Esophagus (tissue), 2 donors: ENCODE measurements around the gene LRRC37A3. TPM values are rescaled to one million over a fixed set of nuclear protein-coding genes. Genes with fewer than 3 reads are reported as not detected.
"Not testable (repeated sequence)": the region's sequence is repeated elsewhere in the genome, so short reads cannot be mapped to it uniquely, and the experiment has no call there.

Experiments used
- H3K27ac ChIP-seq, 2 donors: one replicate each; pipeline ENCODE4 v1.5.1; 2013; ENCODE audit warnings: low read depth in 2 of 2, mild to moderate bottlenecking in 2 of 2, inconsistent platforms in 1 of 2, low read length in 1 of 2, moderate library complexity in 1 of 2
- H3K27me3 ChIP-seq, 2 donors: one replicate each; pipeline ENCODE4 v1.6.1; 2013; ENCODE audit warnings: low read length in 2 of 2, control low read depth in 1 of 2, mild to moderate bottlenecking in 1 of 2; ENCODE audit not compliant: insufficient read depth in 2 of 2, control insufficient read depth in 1 of 2
- H3K36me3 ChIP-seq, 2 donors: one replicate each; pipeline ENCODE4 v1.6.1; 2013; ENCODE audit warnings: low read length in 1 of 2; ENCODE audit not compliant: control insufficient read depth in 2 of 2, insufficient read depth in 2 of 2
- H3K4me1 ChIP-seq, 2 donors: one replicate each; pipeline ENCODE4 v1.6.1; 2013; ENCODE audit warnings: low read length in 1 of 2; ENCODE audit not compliant: control insufficient read depth in 2 of 2, insufficient read depth in 2 of 2
- H3K4me3 ChIP-seq, 2 donors: one replicate each; pipeline ENCODE4 v1.5.1; 2013; ENCODE audit warnings: low read length in 2 of 2, mild to moderate bottlenecking in 2 of 2, low read depth in 1 of 2, moderate library complexity in 1 of 2
- H3K9me3 ChIP-seq, 2 donors: one replicate each; pipeline ENCODE4 v1.6.1; 2013; ENCODE audit warnings: mild to moderate bottlenecking in 2 of 2, low read depth in 1 of 2, low read length in 1 of 2, moderate library complexity in 1 of 2; ENCODE audit not compliant: control insufficient read depth in 2 of 2, insufficient read depth in 1 of 2
- WGBS, 2 donors: extraction: QIAGEN DNeasy Blood & Tissue Kit; methylation state at CpG; one replicate each; pipeline ENCODE4 v1.1.7; 2013; 5-methylcytosine and 5-hydroxymethylcytosine counted together
- polyA plus RNA-seq, 2 donors: library from polyadenylated mRNA; stranded (reverse); fragments of 200-250 nt; gene quantifications; one replicate each; pipeline ENCODE4 v1.2.3, GENCODE V29; 2013
- donor health status: healthy with polysubstance abuse.
- donor health status: Bipolar disorder and iron deficiency.

Gene LRRC37A3
- 1 to 10 TPM in 1 of 2 donors, under 1 TPM in 1; 0.89 to 7.2 TPM for polyA plus RNA-seq

- H3K27ac ChIP-seq: peak within 1 kb of the TSS; percentile 92 to 94
These were observed at the start of gene LRRC37A3 for GRCh38 chr17:64919289-64920025. Gene LRRC37A3, minus strand, starts transcription at chr17:64919478. Its CDS starts 22,221 bp downstream, at chr17:64897257.

GRCh38 chr17:64965873-64966287 is 46.6 kb upstream of the LRRC37A3 start:
- peak overlapping the region in 1 of 2 donors; percentile 34 for H3K4me3 ChIP-seq
- peak overlapping the region; percentile 27 to 47 for H3K27ac ChIP-seq
- H3K36me3 ChIP-seq, H3K4me1 ChIP-seq, H3K27me3 ChIP-seq, H3K9me3 ChIP-seq: not testable (repeated sequence)
- WGBS, 2 donors: 0% methylated on average over 34 to 35 of the region's 35 CpGs

More at GRCh38 chr17:64919289-64920025, at the start of gene LRRC37A3:
- peak within 1 kb of the TSS; percentile 70 to 82 for H3K4me3 ChIP-seq
- 1 to 2% methylated on average over 61 to 70 of the region's 70 CpGs for WGBS, 2 donors
- not testable (repeated sequence) for H3K4me1 ChIP-seq, H3K36me3 ChIP-seq, H3K9me3 ChIP-seq, H3K27me3 ChIP-seq

- WGBS, 2 donors: 36 to 54% methylated on average over 8 to 12 of the region's 14 CpGs
- H3K36me3 ChIP-seq, H3K4me1 ChIP-seq, H3K27me3 ChIP-seq, H3K9me3 ChIP-seq: not testable (repeated sequence)
- Histone ChIP-seq H3K27ac (peak overlapping the region; percentile 27 to 47), H3K4me3 (peak overlapping the region in 1 of 2 donors; percentile 34)
These were observed 46.1 kb upstream of the LRRC37A3 start for GRCh38 chr17:64965256-64965872.

GRCh38 chr17:64964796-64965195 is 45.5 kb upstream of the LRRC37A3 start:
- no peaks in the 10 kb centered on the region for H3K27me3 ChIP-seq
- no peak overlapping the region for H3K27ac ChIP-seq
- no peaks in the 10 kb centered on the region for H3K9me3 ChIP-seq
- WGBS, 2 donors: 36 to 49% methylated on average over 9 of the region's 9 CpGs
- no peaks in the 10 kb centered on the region for H3K4me1 ChIP-seq
- no peak overlapping the region for H3K4me3 ChIP-seq
- no peaks in the 10 kb centered on the region for H3K36me3 ChIP-seq

DNA sequence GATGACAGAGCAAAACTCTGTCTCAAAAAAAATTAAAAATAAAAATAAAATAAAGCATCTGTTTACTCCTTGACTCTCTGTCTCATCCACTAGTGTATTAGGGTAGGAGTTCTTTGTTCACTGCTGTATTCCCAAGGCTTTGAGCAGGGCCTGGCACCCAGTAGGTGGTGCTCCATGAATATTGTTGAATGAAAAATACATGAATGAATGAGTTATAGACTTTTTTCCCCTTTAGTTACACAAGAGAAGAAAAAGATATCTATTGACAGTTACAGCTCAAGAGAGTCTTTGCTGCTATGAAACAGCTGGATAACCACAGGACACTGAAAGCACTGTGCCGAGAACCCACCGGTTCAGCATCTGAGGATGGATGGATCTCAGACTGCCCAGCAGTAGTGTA is 44.5 kb upstream of the LRRC37A3 start:
- not testable (repeated sequence) for H3K36me3 ChIP-seq, H3K4me1 ChIP-seq, H3K27ac ChIP-seq, H3K9me3 ChIP-seq, H3K4me3 ChIP-seq, H3K27me3 ChIP-seq
- 87 to 95% methylated on average over 2 of the region's 2 CpGs for WGBS, 2 donors

DNA sequence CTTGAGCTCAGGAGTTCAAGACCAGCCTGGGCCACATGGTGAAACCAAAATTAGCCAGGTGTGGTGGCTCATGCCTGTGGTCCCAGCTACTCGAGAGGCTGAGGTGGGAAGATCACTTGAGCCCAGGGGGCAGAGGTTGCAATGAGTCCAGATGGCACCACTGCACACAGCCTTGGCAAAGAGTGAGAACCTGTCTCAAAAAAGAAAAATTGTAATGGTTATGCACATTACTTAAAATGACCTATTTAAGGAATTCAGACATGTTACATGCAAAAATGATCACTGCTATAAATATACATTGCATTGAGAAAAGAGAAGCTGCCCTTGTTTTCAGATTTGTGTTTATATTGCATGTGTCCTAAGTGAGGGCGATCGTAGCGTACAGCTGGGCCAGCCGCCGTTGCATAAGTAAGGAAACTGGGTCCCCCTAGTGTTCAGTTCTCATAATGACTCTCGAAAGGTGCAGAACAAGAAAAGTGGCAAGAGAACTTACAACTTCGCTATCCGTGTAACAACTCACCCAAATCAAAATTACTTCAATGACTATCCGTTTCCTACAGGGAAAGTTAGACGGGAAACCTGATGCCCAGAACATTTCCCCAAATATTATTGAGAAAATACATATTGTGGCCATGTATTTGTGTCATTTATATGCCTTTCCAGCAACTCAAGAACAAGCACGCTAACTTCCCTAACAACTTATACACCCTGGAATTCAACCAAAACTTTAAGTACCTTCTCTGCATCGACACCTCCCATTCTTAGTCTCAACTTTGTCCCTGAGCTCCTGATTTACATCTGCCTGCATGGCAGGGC is 42.5 kb upstream of the LRRC37A3 start:
- not testable (repeated sequence) for H3K27ac ChIP-seq

DNA sequence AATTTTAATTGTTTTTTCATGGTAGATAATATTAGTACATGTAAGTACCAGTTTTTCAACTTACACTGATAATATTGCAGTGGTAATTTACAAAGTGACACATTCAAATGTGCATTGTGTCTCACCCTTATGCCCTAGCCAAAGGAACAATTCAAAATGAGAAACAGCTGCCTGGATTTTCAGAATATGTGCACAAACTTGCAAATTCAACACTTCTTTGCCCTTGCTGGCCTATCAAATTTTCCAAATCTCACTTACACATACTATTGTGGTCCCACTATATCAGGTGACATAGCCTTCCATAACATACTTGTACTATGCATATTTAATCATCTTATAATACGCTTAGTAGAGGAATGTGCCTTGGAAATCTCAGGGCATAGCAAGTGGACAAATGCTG is 32.6 kb upstream of the LRRC37A3 start:
- Histone ChIP-seq H3K4me1 (no peaks in the 10 kb centered on the region), H3K4me3 (no peak overlapping the region), H3K27me3 (no peaks in the 10 kb centered on the region), H3K27ac (no peak overlapping the region), H3K9me3 (no peaks in the 10 kb centered on the region), H3K36me3 (no peaks in the 10 kb centered on the region)
- 96 to 100% methylated on average over 1 of the region's 1 CpG for WGBS, 2 donors

More for the DNA sequence above, 42.5 kb upstream of the LRRC37A3 start:
- H3K4me1 ChIP-seq, H3K9me3 ChIP-seq, H3K27me3 ChIP-seq, H3K4me3 ChIP-seq, H3K36me3 ChIP-seq: not testable (repeated sequence)
- WGBS, 2 donors: 4 to 5% methylated on average over 13 of the region's 13 CpGs

DNA sequence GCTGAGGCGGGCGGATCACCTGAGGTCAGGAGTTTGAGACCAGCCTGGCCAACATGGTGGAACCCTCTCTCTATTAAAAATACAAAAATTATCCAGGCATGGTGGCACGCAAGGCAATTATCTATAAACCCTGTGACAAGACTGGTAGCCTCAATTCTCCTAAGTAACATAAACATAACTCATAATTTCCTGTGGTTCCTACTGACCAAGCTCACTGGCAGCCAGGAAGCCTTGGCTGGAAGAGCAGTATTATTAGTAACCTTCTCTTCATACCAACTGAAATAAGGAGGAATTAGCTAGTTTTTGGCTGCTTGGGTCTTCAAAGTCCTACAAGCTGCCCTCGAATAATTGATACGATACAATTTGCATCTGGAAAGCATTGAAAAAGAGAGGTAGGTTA is 31.6 kb upstream of the LRRC37A3 start:
- Histone ChIP-seq H3K4me1 (no peaks in the 10 kb centered on the region), H3K27ac (no peak overlapping the region), H3K27me3 (no peaks in the 10 kb centered on the region), H3K36me3 (no peaks in the 10 kb centered on the region), H3K9me3 (no peaks in the 10 kb centered on the region), H3K4me3 (no peak overlapping the region)
- 94 to 95% methylated on average over 5 of the region's 5 CpGs for WGBS, 2 donors

GRCh38 chr17:64947152-64947551 is 27.9 kb upstream of the LRRC37A3 start:
- no peak overlapping the region for H3K4me3 ChIP-seq
- H3K36me3 ChIP-seq: no peaks in the 10 kb centered on the region
- H3K4me1 ChIP-seq: no peaks in the 10 kb centered on the region
- H3K27me3 ChIP-seq: no peaks in the 10 kb centered on the region
- no peaks in the 10 kb centered on the region for H3K9me3 ChIP-seq
- H3K27ac ChIP-seq: no peak overlapping the region
